Stimulated activated CD8-positive, alpha-beta memory T cell treated with anti-CD3 and anti-CD28 coated beads, Interleukin-15, amount 100 ng/mL, for 24 hours (primary cell): ENCODE measurements around the gene MCM8.

ENCODE experiments used
- DNase-seq: peaks from one replicate; pipeline ENCODE4 v3.0.0-alpha.2; 2020; ENCODE audit warnings: low read depth

The MCM8 gene

DNA sequence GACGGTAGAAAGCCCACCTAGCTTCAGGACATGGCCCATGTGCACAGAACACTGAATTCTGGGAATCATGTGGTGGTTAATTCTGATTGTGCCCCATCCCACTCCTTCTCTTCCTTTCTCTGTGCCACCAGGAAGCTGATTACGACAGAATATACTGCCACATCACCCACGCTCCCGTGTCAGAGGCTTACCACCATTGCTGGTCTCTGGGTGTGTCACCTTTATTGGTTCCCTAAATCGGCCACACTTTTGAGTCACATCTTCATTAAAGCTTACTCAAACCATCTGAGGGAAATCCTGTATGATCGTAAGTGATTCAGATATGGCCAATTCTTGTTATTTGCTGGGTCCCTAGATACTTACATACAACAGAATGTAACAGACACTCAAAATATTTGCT is 3.2 kb upstream of the MCM8 start:
- DNase-seq: no peak

DNA sequence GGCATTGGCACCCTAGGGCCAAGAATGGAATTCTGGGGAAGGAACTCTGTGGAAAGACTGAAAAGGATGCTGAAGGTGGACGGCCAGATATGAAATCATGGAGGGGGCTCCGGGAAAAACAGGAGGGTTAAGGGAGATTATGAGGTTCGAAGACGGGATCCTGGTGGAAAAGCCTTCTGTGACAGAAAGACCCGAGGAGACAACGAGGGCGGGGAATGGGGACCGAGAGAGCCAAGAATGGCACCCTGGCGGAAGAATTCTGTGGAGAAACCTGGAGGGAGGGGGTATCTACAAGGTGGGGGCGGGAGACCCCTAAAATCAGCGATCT is 545 bp upstream of the MCM8 start:
- DNase-seq: no peak

DNA sequence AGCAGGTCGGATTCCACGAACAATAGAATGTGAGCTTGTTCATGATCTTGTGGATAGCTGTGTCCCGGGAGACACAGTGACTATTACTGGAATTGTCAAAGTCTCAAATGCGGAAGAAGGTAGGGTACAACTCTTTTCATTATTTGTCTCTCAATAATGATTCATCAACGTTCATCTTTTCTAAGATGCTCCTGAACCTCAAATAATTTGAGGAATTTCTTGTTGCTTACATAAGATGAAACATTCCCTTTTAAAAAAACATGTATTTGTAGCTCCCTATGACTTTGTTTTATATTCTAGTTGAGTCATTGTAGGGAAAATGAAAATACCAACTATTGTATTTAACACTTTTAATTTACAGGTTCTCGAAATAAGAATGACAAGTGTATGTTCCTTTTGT is 17.0 kb downstream of the MCM8 start:
- DNase-seq: no peak

DNA sequence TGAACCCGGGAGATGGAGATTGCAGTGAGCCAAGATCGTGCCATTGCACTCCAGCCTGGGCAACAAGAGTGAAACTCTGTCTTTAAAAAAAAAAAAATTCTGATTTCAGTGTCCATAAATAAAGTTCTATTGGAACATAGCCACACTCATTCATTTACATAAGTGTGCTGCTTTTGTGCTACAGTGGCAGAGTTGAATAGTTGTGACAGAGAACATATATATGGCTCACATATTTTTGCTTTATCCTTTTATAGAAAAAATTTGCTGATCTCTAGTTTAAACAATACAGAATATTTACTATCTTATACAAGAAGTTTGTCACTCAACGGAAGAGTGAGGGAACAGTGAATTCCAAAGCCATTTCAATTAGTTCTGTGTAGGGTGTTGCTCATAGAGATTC is 18.0 kb downstream of the MCM8 start:
- no peak for DNase-seq

DNA sequence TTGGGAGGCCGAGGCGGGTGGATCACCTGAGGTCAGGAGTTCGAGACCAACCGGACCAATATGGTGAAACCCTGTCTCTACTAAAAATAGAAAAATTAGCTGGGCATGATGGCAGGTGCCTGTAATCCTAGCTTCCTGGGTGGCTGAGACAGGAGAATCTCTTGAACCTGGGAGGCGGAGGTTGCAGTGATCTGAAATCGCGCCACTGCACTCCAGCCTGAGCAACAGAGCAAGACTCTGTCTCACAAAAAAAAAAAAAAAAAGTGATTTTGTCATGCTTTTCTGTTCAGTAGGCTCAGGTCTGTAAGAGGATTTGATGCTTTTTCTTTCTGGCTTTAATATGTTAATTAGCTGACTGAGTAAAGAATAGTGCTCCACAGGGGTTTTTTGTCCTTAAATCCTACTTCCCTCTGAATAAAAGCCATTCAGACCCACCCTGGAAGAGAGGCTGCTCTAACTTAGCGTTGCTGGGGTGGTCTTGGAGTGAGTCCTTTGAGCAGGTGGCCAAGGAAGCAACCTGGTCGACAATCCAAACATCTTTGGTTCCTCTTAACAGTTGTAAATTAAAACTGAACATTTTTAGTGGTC is 19.0 kb downstream of the MCM8 start:
- DNase-seq: no peak

DNA sequence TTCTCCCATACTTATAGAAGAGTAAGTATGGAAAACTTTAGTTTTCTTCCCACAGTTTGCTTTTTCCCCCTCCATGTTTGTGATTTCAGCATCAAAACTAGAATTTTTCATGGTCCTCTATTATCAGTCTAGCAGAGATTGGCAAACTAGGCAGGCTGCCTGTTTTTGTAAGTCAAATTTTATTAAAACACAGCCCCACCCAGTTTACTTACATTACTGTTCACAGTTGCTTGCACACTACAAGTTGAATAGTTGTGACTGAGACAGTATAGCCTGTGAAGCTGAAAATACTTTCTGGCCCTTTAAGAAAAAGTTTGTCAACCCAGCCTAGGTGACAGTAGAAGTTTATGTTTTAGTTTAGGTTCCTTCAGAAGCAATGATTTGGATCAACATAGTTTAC is 19.5 kb downstream of the MCM8 start:
- DNase-seq: no peak

DNA sequence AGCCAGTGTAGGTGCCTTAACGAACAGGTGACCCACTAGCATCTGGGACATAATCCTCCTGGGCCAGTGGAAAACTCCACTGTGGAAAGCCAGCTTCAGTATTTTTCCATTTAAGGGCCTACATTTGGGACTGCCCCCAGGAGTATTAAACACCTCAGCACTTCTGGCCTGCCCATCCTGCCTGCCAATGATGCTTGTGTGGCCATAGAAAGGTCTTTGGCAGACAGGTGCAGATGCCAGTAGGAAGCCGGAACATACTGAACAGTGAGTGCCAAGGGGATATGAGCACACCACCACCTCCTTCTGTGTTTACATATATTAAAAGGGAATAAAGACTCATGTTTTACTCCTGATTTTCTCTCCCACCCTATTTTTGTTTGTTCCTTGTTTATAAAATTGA is 19.9 kb downstream of the MCM8 start:
- no peak for DNase-seq

DNA sequence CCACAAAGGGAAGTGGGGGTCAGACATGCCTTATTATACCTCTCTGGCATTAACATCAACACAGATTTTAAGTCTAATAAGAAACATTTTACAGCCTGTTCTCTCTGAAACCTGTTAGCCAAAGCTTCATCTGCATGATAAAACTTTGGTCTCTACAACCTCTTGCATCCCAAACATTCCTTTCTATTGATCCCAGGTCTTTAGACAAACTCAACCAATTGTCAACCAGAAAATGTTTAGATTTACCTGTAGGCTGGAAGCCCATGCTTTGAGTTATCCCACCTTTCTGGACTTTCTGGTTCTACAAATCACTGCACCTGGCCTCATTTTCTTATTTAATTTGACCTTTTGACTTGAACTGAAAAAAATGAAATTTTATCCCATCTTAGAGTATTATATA is 20.8 kb downstream of the MCM8 start:
- DNase-seq: no peak

DNA sequence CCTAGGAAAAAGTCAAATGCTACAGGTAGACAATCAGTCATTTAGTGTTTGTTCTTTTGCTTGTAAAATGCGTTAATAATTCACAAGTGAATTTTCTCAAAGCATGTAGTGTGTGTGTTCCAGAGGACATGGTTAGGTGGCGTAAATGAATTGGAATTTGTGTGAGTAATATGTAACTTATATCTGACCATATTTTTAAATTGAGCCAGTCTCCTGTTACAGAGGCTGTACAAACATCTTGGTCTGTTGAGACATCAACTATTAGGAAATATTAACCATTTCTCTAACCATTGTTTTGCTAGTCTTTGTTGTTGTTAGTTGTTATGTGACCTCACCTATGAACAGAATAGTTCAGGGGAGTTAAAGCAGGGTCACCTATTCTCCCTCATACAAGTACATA is 22.7 kb downstream of the MCM8 start:
- DNase-seq: no peak

DNA sequence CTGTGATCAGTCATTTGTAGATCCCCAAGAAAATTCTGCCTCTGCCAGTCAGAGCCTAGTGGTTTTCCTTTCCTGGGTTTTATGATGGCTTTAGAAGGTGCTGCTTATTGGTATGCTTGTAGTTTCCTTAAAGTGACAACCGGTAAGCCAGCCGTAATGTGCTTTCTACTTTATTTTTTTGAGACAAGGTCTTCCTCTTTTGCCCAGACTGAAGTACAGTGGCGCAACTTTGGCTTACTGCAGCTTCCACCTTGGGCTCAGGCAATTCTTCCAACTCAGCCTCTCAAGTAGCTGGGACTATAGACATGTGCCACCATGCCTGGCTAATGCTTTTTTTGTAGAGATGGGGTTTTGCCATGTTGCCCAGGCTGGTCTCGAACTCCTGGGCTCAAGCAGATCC is 23.5 kb downstream of the MCM8 start:
- no peak for DNase-seq

DNA sequence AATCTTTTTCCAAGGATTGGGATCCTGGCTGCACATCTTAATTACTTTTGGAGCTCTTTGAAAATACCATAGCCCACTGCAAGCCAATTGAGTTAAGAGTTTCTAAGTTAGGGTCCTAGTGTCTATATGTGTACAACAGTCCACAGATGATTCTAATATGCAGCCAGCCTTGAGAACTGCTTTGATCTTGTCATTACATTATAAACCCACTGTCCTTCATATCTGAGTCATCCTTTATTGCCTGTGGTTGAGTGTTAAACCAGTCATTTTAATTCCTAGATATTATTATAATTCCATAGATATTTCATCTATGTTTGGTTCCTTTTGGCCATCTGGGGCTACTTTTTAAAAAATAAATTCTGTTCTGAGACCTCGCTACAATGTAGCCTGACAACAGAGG is 24.1 kb downstream of the MCM8 start:
- DNase-seq: no peak

DNA sequence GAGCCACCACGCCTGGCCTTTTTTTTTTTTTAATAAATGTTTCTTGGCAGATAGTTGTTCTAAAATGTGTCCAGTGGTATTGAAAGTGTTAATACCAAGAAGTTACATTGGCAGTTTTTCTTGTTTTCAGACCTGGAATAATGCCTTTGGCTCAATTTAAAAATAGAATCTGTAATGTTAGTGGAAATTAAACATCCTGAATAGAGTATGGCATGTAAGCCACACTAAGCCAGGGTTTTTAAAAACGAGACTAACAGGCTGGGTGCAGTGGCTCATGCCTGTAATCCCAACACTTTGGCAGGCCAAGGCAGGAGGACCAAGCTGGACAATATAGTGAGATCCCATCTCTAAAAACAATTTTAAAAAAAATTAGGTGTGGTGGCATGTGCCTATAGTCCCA is 25.3 kb downstream of the MCM8 start:
- DNase-seq: no peak

DNA sequence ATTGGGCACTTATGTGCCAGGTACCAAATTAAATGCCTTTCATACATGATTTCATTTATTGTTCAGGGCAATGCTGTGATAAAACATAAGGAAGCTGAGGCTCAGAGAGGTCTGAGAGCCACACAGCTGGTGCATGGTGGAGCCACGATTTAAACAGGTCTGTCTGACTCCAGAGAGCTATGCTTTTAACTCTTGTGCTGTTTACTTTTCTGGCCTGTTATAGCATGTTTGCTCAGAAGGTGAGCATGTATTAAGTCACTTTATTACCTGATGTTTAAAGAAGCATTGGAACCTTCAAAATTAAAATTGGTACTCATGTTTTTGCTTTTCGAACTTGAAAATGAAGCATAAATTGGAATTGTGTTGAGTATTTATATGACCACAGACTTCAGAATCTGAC is 26.8 kb downstream of the MCM8 start:
- DNase-seq: no peak

DNA sequence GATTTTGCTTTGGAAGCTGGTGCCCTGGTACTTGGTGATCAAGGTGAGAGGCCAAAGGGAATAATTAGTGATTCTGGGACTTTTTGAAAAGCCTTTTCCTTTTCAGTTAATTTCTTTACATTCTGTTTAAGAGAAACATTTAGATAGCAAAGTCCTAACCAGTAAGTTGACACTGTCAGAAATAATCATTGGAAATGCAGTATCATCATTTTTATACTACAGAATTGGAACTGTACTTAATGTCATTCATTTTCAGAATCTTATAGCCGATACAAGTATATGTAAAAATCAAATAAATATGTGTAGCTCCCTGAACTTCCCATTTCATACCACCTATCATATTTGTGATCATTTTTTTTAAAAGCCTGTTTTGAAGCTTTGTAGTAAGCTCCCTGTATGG is 27.5 kb downstream of the MCM8 start:
- no peak for DNase-seq

DNA sequence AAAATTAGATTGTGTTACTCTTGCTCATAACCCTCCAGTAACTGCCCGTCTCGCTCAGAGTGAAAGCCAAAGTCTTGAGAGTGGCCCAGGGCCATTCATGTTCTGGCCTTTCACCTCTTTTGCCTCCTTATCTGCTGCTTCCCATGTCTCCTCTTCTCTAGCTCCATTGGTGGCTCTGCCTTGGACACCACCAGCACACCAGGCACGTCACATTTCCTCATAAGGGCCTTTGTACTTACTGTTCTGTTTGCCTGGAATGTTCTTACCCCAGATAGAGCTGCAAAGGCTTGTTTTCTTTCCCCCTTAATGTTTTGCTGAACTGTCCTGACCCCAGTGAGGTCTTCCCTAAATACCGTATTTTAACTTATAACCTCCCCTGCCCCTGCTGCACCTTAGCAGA is 29.3 kb downstream of the MCM8 start:
- DNase-seq: no peak

DNA sequence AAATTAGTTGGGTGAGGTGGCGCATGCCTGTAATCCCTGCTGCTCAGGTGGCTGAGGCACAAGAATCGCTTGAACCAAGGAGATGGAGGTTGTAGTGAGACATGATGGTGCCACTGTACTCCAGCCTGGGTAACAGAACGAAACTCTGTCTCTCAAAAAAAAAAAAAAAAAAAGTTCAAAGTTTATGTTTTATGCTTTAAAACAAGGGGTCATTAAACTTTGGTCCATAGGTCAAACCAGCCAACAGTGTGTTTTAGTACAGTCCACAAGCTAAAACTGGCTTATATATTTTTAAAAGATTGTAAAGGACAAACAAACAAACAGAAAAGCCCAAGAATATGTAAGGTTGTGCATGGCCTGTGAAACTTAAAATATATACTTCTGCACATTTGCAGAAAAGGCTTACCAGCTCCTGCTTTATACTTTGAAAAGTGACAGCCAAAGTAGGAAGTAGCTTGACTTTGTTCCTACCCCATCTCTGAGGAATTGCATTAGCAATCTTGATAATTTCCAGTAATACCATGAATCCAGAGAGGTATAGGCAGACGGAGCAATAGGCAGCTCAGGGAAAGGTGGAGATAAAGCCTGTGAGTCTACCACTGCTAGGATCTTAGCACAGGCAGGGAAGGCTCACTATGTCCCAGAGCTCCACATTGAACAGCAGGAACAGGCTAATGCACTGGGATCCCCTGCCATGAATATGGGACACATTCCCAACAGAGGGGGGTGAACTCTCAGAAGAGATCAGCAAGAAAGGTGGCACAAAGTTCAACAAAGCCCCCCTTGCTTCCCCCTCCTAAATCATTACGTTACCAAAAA is 30.5 kb downstream of the MCM8 start:
- no peak for DNase-seq

DNA sequence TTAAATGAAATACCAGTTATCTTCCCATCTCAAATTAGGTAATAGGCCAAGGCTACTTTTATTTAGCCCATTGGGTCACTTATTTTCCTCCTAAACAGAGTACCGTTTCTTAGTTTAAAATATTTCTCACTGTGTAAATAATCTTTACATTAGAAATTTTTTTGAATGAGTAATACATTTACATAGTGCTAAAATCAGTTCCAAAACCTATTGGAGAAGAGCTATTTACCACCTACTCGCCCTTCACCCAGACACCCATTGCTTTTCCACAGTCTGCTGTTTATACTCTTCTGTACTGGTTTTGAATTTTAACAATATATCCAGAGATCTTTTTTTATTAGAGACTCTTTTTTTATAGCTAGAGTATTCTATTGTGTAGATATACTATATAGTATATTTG is 36.9 kb downstream of the MCM8 start:
- DNase-seq: no peak

DNA sequence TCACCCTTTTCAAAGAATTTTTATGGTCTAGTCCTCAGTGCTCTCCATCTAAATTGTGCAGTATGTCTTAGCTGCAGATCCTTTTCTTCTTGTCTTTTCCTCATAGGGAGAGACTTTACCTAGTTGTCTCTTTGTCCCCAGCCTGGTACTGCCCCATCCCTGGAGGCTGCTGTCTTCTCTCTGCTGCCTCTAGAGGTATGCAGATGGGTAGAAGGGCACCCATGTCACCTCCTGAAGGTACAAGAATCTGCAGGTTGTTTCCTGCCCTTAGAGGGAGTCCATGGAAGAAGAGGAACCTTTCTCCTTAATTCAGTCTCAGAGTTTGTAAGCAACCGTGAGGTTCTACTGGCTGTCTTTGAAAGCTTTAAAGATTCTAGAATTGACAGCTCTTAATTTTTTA is 39.1 kb downstream of the MCM8 start:
- no peak for DNase-seq

DNA sequence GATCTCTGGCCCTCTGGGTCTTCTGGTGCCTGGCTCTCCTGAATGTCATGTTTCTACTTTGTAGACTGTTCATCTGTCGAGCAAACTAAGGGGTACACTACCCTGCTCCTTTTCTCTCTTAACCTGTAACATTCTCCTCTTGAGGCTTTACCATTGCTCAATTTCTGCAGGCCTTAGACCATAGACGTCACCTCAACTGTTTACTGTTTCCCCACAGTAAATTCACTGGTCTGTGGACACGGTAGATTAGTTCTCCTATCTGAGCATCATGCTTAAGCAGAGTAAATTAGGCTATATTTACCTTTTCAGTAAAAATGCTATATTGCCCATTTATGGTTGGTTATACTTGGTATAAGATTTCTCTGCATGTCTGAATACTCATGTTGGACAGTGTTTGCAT is 40.5 kb downstream of the MCM8 start:
- DNase-seq: no peak

DNA sequence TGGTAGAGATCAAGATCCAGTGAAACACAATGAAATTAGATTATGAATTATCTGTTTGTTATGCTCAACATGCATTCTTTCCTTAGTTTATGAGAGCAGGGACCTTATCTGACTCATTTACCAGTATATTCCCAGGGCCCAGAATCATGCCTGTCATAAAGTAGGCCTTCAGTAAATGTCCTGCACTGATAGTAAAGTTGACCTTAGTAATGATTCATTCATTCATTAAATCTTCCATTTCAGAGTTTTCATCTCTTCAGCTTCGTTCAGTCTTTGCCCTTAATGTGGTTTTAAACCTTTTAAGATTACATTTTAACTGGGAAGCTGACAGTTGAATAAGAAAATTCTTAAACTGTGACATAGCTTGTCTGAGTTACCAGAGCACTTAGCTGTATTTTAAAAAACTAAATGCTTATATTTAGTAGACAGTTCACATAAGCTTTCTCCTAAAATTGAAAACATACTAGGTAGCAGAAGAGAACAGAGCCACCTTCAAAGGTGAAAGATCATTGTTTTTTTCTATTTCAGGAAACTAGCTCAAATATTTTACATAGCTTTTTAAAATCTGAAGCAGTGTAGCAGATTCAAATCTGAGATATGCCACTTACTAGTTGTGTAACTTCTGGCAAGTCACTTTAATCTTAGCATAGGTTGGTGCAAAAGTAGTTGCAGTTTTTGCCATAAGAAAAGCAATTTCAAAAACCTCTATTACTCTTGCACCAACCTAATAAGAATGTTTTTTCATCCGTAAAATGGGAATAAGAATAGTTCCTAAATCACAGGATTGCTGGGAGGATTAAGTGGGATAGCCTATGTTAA is 41.4 kb downstream of the MCM8 start:
- no peak for DNase-seq

DNA sequence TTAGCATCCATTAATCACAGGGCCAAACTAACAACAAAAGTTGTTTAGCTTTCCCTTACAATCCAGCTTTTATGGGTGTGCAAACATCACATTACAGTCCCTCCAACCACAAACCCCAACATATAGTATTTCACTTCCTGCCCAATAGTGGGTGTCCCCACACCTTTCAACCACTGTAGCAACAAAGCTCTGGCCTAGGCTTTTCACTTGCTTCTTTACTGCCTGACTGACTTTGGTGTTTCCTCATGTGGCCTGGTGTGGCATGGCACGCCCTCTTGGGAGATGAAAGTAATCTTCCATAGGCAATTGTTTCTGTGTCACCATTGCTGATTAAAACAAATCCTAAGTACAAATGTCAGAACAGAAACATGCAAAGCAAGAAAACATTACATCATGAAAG is 46.3 kb downstream of the MCM8 start:
- no peak for DNase-seq

DNA sequence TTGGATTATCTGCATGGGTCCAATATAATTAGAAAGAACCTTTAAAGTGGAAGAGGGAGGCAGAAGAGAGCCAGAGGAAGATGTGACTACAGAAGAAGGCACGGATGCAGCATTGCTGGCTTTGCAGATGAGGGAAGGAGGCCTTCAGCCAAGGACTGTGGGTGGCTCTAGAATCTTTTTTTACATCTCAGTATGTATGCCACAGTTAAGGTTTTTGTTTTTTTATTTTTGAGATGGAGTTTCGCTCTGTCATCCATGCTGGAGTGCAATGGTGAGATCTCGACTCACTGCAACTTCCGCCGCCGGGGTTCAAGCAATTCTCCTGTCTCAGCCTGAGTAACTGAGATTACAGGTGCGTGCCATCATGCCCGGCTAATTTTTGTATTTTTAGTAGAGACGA is 49.3 kb downstream of the MCM8 start:
- no peak for DNase-seq

DNA sequence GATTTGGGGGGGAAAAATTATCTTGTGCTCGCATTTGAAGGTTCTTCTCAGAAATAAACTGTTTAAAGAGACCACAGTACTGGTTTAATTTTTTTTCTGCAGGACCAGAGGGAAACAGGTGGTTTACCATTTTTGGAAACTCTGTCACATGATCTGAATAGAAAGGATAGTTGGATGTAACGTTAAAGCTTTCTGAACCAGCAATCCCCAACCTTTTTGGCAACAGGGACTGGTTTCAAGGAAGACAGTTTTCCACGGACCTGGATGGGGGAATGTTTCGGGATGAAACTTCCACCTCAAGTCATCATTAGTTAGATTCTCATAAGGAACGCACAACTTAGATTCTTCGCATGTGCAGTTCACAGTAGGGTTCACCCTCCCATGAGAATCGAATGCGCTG is 50.4 kb downstream of the MCM8 start:
- DNase-seq: no peak

DNA sequence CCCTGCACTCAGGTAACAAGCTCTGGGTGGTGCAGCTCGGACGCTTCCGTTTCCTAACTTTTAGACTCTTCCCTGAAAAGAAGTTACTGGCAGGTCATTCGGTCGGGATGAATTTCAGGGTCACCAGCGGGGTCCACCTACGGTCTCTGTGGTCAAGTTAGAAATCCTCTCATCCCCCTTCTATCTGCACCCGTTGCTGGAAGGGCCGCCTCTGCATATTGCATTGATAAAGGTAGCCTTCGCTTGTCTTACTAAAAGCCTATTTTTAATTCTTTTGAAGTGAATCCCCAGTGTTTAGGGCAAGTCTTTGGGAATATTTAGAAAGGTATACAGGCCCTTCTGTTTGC is 56.1 kb downstream of the MCM8 start:
- no peak for DNase-seq
